K562 (cell line): ENCODE measurements around the gene TCF20. TPM values are rescaled to one million over a fixed set of nuclear protein-coding genes. Genes with fewer than 3 reads are reported as not detected.

Experiments used
- ARID1B ChIP-seq: fragments of 450-650 bp; IDR thresholded peaks from 2 replicates; pipeline ENCODE4 v1.6.1; 2016; ENCODE audit warnings: antibody characterized with exemption, mild to moderate bottlenecking, inconsistent platforms
- DMBX1 ChIP-seq: fragments of 250-450 bp; sonication (Bioruptor Pico); IDR thresholded peaks from 2 replicates; pipeline ENCODE4 v1.8.0; 2022; ENCODE audit warnings: inconsistent platforms, mild to moderate bottlenecking, moderate library complexity, borderline replicate concordance
- EGR1 ChIP-seq: fragments of 450-650 bp; conservative IDR thresholded peaks from 2 replicates; pipeline ENCODE4 v1.6.1; 2017; ENCODE audit warnings: mild to moderate bottlenecking
- FOXA1 ChIP-seq: fragments of 450-650 bp; IDR thresholded peaks from 2 replicates; pipeline ENCODE4 v1.6.1; 2016; ENCODE audit warnings: mild to moderate bottlenecking, borderline replicate concordance
- KLF13 ChIP-seq: fragments of 450-650 bp; IDR thresholded peaks from 2 replicates; pipeline ENCODE4 v1.6.1; 2016; ENCODE audit warnings: missing genetic modification characterization, low read depth, mild to moderate bottlenecking, missing compliant biosample characterization, moderate library complexity, borderline replicate concordance
- MECOM ChIP-seq: fragments of 250-450 bp; sonication (Bioruptor Pico); IDR thresholded peaks from 2 replicates; pipeline ENCODE4 v1.8.0; 2022; ENCODE audit warnings: inconsistent platforms
- MEIS2 ChIP-seq: fragments of 450-650 bp; IDR thresholded peaks from 2 replicates; pipeline ENCODE4 v1.6.1; 2014; ENCODE audit warnings: mild to moderate bottlenecking; ENCODE audit not compliant: partially characterized antibody
- MNT ChIP-seq, 2 experiments: fragments of 450-650 bp; conservative IDR thresholded peaks; 2 replicates each; pipeline ENCODE4 v1.6.1; 2017; ENCODE audit warnings: mild to moderate bottlenecking in 2 of 2, moderate library complexity in 2 of 2
- POLR2AphosphoS2 ChIP-seq: IDR thresholded peaks from 2 replicates; pipeline ENCODE4 v1.6.1; 2012; ENCODE audit warnings: low read length, improper control_type of control experiment
- RBM22 ChIP-seq: fragments of 200-400 bp; formaldehyde crosslinking; IDR thresholded peaks from 2 replicates; pipeline ENCODE4 v1.6.1; 2018; ENCODE audit warnings: low read length, low read depth; ENCODE audit not compliant: poor library complexity, severe bottlenecking
- SPI1 ChIP-seq: IDR thresholded peaks from 2 replicates; pipeline ENCODE4 v1.6.1; 2011; ENCODE audit warnings: low read depth, low read length, control low read depth, borderline replicate concordance
- YBX1 ChIP-seq: fragments of 450-650 bp; IDR thresholded peaks from 2 replicates; pipeline ENCODE4 v1.7.1; 2016; ENCODE audit warnings: mild to moderate bottlenecking
- ZBTB7A ChIP-seq: IDR thresholded peaks from 2 replicates; pipeline ENCODE4 v1.6.1; 2011; ENCODE audit warnings: low read depth, mild to moderate bottlenecking, low read length, moderate library complexity, borderline replicate concordance; ENCODE audit not compliant: control insufficient read depth
- ZNF133 ChIP-seq: fragments of 250-450 bp; sonication (Bioruptor Pico); IDR thresholded peaks from 2 replicates; pipeline ENCODE4 v1.4.0; 2020; ENCODE audit warnings: mild to moderate bottlenecking
- ZNF134 ChIP-seq: fragments of 250-450 bp; sonication (Bioruptor Pico); conservative IDR thresholded peaks from 2 replicates; pipeline ENCODE4 v1.4.0; 2020
- ZNF232 ChIP-seq: sonication (generic); formaldehyde crosslinking; IDR thresholded peaks from 2 replicates; pipeline ENCODE4 v1.8.0; 2022; ENCODE audit warnings: mild to moderate bottlenecking, missing genetic modification reagents
- polyA plus RNA-seq, 8 experiments: library from polyadenylated mRNA; depleted of rRNA in 4 of 8; stranded (reverse) in 5 of 8; unstranded in 3 of 8; fragments of >200 nt; fragmentation: Nextera tagmentation in 2 of 8; fragmentation: Illumina TruSeq in 1 of 8; extraction: Ambion mirVana in 2 of 8; extraction: Trizol in 1 of 8; gene quantifications; 2 replicates each; pipeline versions ENCODE4 v1.2.1 to v1.2.3, GENCODE V29; 2011 to 2014; ENCODE audit warnings: inconsistent platforms in 1 of 8, missing spikeins in 1 of 8
- total RNA-seq, 7 experiments: library from RNA; depleted of rRNA in 6 of 7; stranded (reverse); fragments of >200 nt in 6 of 7; fragmentation: Illumina TruSeq in 2 of 7; extraction: Trizol in 2 of 7; gene quantifications; 2 replicates each; pipeline versions ENCODE4 v1.2.1 to v1.2.3, GENCODE V29; 2011 to 2021; ENCODE audit warnings: low replicate concordance in 1 of 7
- TF ChIP-seq, protein P1 (sequence below), 2 experiments: fragments of 450-650 bp in 1 of 2; IDR thresholded peaks; 2 replicates each; pipeline ENCODE4 v1.6.1; 2011 to 2017; ENCODE audit warnings: low read depth in 2 of 2, antibody characterized with exemption in 1 of 2, borderline replicate concordance in 1 of 2, low read length in 1 of 2, mild to moderate bottlenecking in 1 of 2, mixed read lengths in 1 of 2; ENCODE audit not compliant: control insufficient read depth in 1 of 2
- TF ChIP-seq, protein P2 (sequence below): IDR thresholded peaks from 2 replicates; pipeline ENCODE4 v1.6.1; 2011; ENCODE audit warnings: borderline replicate concordance, low read depth, mild to moderate bottlenecking, moderate library complexity, low read length; ENCODE audit not compliant: insufficient read depth, poor library complexity, severe bottlenecking
- TF ChIP-seq, protein P3 (sequence below): sonication (generic); formaldehyde crosslinking; IDR thresholded peaks from 2 replicates; pipeline ENCODE4 v1.5.0; 2020; ENCODE audit warnings: missing genetic modification reagents

TCF20 gene
- total and polyA plus RNA-seq, 9 of the 15 experiments (the other 6 are each of a cell fraction or from before 2014, with no cell fraction given) = 0.35 to 43.6 (median 17.5) TPM

- TF ChIP-seq KLF13 (tag) (no peak), ZNF232 (CRISPR knock-in tag) (no peak), YBX1 (no peak), RBM22 (no peak), FOXA1 (no peak), DMBX1 (no peak), ZBTB7A (peak; percentile 48; the same call in 1 of the 2 replicates), EGR1 (peak; percentile 51), MECOM (CRISPR knock-in tag) (no peak), SPI1 (0 out of 2 replicates have a peak, but pooled peaks have one; percentile 13), ARID1B (no peak), POLR2AphosphoS2 (no peak), MNT (conservative IDR thresholded peaks at IDR 0.05) (peak; percentile 32 to 75; a peak in 3 of 4 replicates), ZNF134 (CRISPR knock-in tag) (no peak), ZNF133 (CRISPR knock-in tag) (no peak), MEIS2 (no peak)
- TF ChIP-seq, protein P1, sequence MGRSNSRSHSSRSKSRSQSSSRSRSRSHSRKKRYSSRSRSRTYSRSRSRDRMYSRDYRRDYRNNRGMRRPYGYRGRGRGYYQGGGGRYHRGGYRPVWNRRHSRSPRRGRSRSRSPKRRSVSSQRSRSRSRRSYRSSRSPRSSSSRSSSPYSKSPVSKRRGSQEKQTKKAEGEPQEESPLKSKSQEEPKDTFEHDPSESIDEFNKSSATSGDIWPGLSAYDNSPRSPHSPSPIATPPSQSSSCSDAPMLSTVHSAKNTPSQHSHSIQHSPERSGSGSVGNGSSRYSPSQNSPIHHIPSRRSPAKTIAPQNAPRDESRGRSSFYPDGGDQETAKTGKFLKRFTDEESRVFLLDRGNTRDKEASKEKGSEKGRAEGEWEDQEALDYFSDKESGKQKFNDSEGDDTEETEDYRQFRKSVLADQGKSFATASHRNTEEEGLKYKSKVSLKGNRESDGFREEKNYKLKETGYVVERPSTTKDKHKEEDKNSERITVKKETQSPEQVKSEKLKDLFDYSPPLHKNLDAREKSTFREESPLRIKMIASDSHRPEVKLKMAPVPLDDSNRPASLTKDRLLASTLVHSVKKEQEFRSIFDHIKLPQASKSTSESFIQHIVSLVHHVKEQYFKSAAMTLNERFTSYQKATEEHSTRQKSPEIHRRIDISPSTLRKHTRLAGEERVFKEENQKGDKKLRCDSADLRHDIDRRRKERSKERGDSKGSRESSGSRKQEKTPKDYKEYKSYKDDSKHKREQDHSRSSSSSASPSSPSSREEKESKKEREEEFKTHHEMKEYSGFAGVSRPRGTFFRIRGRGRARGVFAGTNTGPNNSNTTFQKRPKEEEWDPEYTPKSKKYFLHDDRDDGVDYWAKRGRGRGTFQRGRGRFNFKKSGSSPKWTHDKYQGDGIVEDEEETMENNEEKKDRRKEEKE (IDR thresholded peaks at IDR 0.05; ENCODE audit: borderline replicate concordance in 1 of 2, control insufficient read depth in 1 of 2, low read depth in 2 of 2, low read length in 1 of 2) = no peak
- TF ChIP-seq, protein P2, sequence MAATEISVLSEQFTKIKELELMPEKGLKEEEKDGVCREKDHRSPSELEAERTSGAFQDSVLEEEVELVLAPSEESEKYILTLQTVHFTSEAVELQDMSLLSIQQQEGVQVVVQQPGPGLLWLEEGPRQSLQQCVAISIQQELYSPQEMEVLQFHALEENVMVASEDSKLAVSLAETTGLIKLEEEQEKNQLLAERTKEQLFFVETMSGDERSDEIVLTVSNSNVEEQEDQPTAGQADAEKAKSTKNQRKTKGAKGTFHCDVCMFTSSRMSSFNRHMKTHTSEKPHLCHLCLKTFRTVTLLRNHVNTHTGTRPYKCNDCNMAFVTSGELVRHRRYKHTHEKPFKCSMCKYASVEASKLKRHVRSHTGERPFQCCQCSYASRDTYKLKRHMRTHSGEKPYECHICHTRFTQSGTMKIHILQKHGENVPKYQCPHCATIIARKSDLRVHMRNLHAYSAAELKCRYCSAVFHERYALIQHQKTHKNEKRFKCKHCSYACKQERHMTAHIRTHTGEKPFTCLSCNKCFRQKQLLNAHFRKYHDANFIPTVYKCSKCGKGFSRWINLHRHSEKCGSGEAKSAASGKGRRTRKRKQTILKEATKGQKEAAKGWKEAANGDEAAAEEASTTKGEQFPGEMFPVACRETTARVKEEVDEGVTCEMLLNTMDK = peak; percentile 29
- TF ChIP-seq, protein P3, sequence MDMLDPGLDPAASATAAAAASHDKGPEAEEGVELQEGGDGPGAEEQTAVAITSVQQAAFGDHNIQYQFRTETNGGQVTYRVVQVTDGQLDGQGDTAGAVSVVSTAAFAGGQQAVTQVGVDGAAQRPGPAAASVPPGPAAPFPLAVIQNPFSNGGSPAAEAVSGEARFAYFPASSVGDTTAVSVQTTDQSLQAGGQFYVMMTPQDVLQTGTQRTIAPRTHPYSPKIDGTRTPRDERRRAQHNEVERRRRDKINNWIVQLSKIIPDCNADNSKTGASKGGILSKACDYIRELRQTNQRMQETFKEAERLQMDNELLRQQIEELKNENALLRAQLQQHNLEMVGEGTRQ = peak; percentile 18; the same call in 1 of the 2 replicates
Measured at GRCh38 chr22:42269432-42270175, 849 bp downstream of the TCF20 start (continued).
